Heart left ventricle (tissue), 13 donors: Measurements from ENCODE around the gene POLR1A.

Source experiments
- POLR2A ChIP-seq, 2 donors: fragments of 450-650 bp; IDR thresholded peaks; one replicate each; pipeline ENCODE4 v1.6.1; 2017; ENCODE audit warnings: antibody characterized with exemption in 2 of 2, mild to moderate bottlenecking in 2 of 2, moderate library complexity in 2 of 2
- TF ChIP-seq, protein P1 (sequence below), 12 donors: fragments of 200-600 bp; sonication (generic) in 4 of 12; IDR thresholded peaks; one replicate each; pipeline versions ENCODE4 v1.5.0 to v1.8.0; 2018 to 2022; ENCODE audit warnings: antibody characterized with exemption in 12 of 12, mild to moderate bottlenecking in 5 of 12
- donor health status: ischemic (EF 13 %, LVEDD 7.1; RV severe dilation, severe dysfunction).
- donor health status: DM: no; HTN: yes; CAD: no.
- donor health status: DM: no; HTN: no; CAD: no.
- donor health status: ischemic (EF 25% LVEDD 6.9; RV normal size, moderate dysfunction).
- donor health status: ischemic (EF 25% LVEDD 5.7; RV mildly dilated, moderate dysfunction).
- donor health status: ischemic (EF 35%, LVEDD 5.7; RV mildly dilated, moderate dysfunction).
- donor health status: nonischemic (EF 11% LVEDD 7.7; RV severe dilation, severe dysfunction).
- donor health status: DM: yes; HTN: yes; CAD: no.
- donor health status: PGD.
- donor health status: ischemic (EF 29% LVEDD 5.4; RV normal size, mild dysfunction).
- donor health status: nonischemic (EF 23%, LVEDD 6.1; RV moderate dilation, normal function).

GRCh38 chr2:85994897-85995647 lies 110.6 kb downstream of the POLR1A start:
- TF ChIP-seq, protein P1, sequence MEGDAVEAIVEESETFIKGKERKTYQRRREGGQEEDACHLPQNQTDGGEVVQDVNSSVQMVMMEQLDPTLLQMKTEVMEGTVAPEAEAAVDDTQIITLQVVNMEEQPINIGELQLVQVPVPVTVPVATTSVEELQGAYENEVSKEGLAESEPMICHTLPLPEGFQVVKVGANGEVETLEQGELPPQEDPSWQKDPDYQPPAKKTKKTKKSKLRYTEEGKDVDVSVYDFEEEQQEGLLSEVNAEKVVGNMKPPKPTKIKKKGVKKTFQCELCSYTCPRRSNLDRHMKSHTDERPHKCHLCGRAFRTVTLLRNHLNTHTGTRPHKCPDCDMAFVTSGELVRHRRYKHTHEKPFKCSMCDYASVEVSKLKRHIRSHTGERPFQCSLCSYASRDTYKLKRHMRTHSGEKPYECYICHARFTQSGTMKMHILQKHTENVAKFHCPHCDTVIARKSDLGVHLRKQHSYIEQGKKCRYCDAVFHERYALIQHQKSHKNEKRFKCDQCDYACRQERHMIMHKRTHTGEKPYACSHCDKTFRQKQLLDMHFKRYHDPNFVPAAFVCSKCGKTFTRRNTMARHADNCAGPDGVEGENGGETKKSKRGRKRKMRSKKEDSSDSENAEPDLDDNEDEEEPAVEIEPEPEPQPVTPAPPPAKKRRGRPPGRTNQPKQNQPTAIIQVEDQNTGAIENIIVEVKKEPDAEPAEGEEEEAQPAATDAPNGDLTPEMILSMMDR (IDR thresholded peaks at IDR 0.05), result no peak
- TF ChIP-seq POLR2A (IDR thresholded peaks at IDR 0.05), result no peak
